ENCODE measurements around the gene ASB5.

ASB5 gene

GRCh38 chr4:176186671-176187395, 82.2 kb downstream of the ASB5 start:
- Histone ChIP-seq H4K8ac (ENCODE audit: low read depth, low read length) (no peak overlapping the region), H3K27me3 (ENCODE audit: insufficient read depth, low read length) (no peaks in the 10 kb centered on the region), H3K4ac (ENCODE audit: low read depth, low read length) (no peak overlapping the region), H3K27ac (ENCODE audit: low read depth, low read length) (no peak overlapping the region), H3K79me1 (ENCODE audit: low read length) (no peaks in the 10 kb centered on the region), H3K4me1 (ENCODE audit: control insufficient read depth in 1 of 2, insufficient read depth in 2 of 2, low read length in 2 of 2) (no peaks in the 10 kb centered on the region), H4K91ac (ENCODE audit: low read depth, low read length) (no peak overlapping the region), H3K23ac (ENCODE audit: low read length) (no peak overlapping the region), H2BK120ac (ENCODE audit: insufficient read depth, low read length, poor library complexity) (no peak overlapping the region), H3K18ac (ENCODE audit: low read length) (no peak overlapping the region), H2BK5ac (ENCODE audit: low read depth, low read length, poor library complexity) (no peak overlapping the region), H4K12ac (ENCODE audit: low read depth, low read length) (no peak overlapping the region), H3K36me3 (ENCODE audit: control insufficient read depth in 1 of 2, insufficient read depth in 2 of 2, low read length in 2 of 2) (no peaks in the 10 kb centered on the region), H2AK5ac (ENCODE audit: low read length) (no peak overlapping the region), H3K9me3 (ENCODE audit: insufficient read depth, low read depth, low read length) (no peaks in the 10 kb centered on the region), H3K79me2 (ENCODE audit: control insufficient read depth, insufficient read depth, low read length, poor library complexity) (no peaks in the 10 kb centered on the region), H3K4me2 (ENCODE audit: low read length) (no peak overlapping the region), H2AFZ (ENCODE audit: insufficient read depth, low read length, poor library complexity) (no peak overlapping the region), H2BK12ac (ENCODE audit: low read length) (no peak overlapping the region), H3K14ac (ENCODE audit: low read length) (no peak overlapping the region), H3K9ac (ENCODE audit: low read length) (no peak overlapping the region), H3K4me3 (ENCODE audit: low read depth, low read length) (no peak overlapping the region)
- no peak for DNase-seq
- no CpG with 5 or more reads among the region's 6 CpGs for WGBS (ENCODE audit: extremely low coverage, insufficient coverage, insufficient read length)

DNA sequence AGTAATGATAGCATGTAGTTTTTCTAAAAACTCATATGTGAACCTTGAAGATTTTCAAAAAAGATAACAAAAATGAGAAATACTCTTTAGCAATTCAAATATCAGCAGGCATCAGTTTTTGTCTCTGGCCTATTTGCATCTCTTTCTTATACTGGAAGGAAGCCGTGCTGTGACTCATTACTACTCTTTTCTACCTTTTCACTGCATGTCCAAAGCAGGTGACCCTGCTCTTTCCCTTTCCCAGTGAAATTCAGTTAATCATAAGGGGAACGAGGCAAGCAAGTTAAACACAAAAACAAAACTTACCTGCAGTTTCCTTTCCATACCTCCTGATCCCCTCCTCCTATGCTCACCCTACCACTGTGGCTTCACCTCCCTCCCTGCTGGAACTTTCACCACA, 83.0 kb downstream of the ASB5 start:
- H2BK120ac ChIP-seq (ENCODE audit: insufficient read depth, low read length, poor library complexity) = no peak overlapping the region
- no peaks in the 10 kb centered on the region for H3K4me1 ChIP-seq (ENCODE audit: control insufficient read depth in 1 of 2, insufficient read depth in 2 of 2, low read length in 2 of 2)
- no peak overlapping the region for H3K18ac ChIP-seq (ENCODE audit: low read length)
- no peak overlapping the region for H4K8ac ChIP-seq (ENCODE audit: low read depth, low read length)
- H3K36me3 ChIP-seq (ENCODE audit: control insufficient read depth in 1 of 2, insufficient read depth in 2 of 2, low read length in 2 of 2) = no peaks in the 10 kb centered on the region
- no peak overlapping the region for H2BK12ac ChIP-seq (ENCODE audit: low read length)
- no peak overlapping the region for H3K23ac ChIP-seq (ENCODE audit: low read length)
- H3K27ac ChIP-seq (ENCODE audit: low read depth, low read length) = no peak overlapping the region
- H3K27me3 ChIP-seq (ENCODE audit: insufficient read depth, low read length) = no peaks in the 10 kb centered on the region
- WGBS (ENCODE audit: extremely low coverage, insufficient coverage, insufficient read length) = no CpG with 5 or more reads among the region's 2 CpGs
- no peak overlapping the region for H4K12ac ChIP-seq (ENCODE audit: low read depth, low read length)
- H4K91ac ChIP-seq (ENCODE audit: low read depth, low read length) = no peak overlapping the region
- H3K9ac ChIP-seq (ENCODE audit: low read length) = no peak overlapping the region
- no peak overlapping the region for H2AFZ ChIP-seq (ENCODE audit: insufficient read depth, low read length, poor library complexity)
- H3K9me3 ChIP-seq (ENCODE audit: insufficient read depth, low read depth, low read length) = no peaks in the 10 kb centered on the region
- no peak overlapping the region for H3K4ac ChIP-seq (ENCODE audit: low read depth, low read length)
- H3K4me3 ChIP-seq (ENCODE audit: low read depth, low read length) = no peak overlapping the region
- H2AK5ac ChIP-seq (ENCODE audit: low read length) = no peak overlapping the region
- H2BK5ac ChIP-seq (ENCODE audit: low read depth, low read length, poor library complexity) = no peak overlapping the region
- DNase-seq = no peak
- H3K79me2 ChIP-seq (ENCODE audit: control insufficient read depth, insufficient read depth, low read length, poor library complexity) = no peaks in the 10 kb centered on the region
- no peak overlapping the region for H3K14ac ChIP-seq (ENCODE audit: low read length)
- H3K4me2 ChIP-seq (ENCODE audit: low read length) = no peak overlapping the region
- no peaks in the 10 kb centered on the region for H3K79me1 ChIP-seq (ENCODE audit: low read length)

DNA sequence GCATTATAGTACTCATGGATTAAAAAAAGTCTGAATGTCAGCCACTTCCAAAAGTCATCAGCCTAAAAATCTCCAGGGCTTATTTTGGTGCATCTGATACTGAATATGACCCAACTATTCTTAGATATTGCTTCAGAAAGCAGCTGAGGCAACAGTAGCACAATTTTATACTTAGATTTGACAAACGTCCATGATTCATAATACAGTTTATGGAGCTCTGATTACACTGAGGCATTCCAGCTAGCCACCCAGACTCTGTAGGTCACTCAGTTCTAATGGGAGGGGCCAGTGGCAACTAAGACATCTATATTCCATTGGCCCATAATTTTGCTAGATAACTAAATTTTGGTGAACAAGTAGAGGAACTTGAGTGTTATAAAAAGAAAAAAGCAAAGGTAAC, 84.0 kb downstream of the ASB5 start:
- no peak overlapping the region for H3K27ac ChIP-seq (ENCODE audit: low read depth, low read length)
- H3K23ac ChIP-seq (ENCODE audit: low read length) = no peak overlapping the region
- no peaks in the 10 kb centered on the region for H3K79me2 ChIP-seq (ENCODE audit: control insufficient read depth, insufficient read depth, low read length, poor library complexity)
- H3K14ac ChIP-seq (ENCODE audit: low read length) = no peak overlapping the region
- no peak overlapping the region for H3K4me2 ChIP-seq (ENCODE audit: low read length)
- H3K36me3 ChIP-seq (ENCODE audit: control insufficient read depth in 1 of 2, insufficient read depth in 2 of 2, low read length in 2 of 2) = no peaks in the 10 kb centered on the region
- no peak overlapping the region for H3K4me3 ChIP-seq (ENCODE audit: low read depth, low read length)
- no peak overlapping the region for H2AK5ac ChIP-seq (ENCODE audit: low read length)
- no peak overlapping the region for H2BK120ac ChIP-seq (ENCODE audit: insufficient read depth, low read length, poor library complexity)
- no peak overlapping the region for H3K18ac ChIP-seq (ENCODE audit: low read length)
- H3K27me3 ChIP-seq (ENCODE audit: insufficient read depth, low read length) = no peaks in the 10 kb centered on the region
- no peak for DNase-seq
- H4K12ac ChIP-seq (ENCODE audit: low read depth, low read length) = no peak overlapping the region
- H2AFZ ChIP-seq (ENCODE audit: insufficient read depth, low read length, poor library complexity) = no peak overlapping the region
- no peak overlapping the region for H3K4ac ChIP-seq (ENCODE audit: low read depth, low read length)
- H4K8ac ChIP-seq (ENCODE audit: low read depth, low read length) = no peak overlapping the region
- no peak overlapping the region for H2BK5ac ChIP-seq (ENCODE audit: low read depth, low read length, poor library complexity)
- WGBS (ENCODE audit: extremely low coverage, insufficient coverage, insufficient read length) = no CpG with 5 or more reads among the region's 1 CpG
- no peaks in the 10 kb centered on the region for H3K79me1 ChIP-seq (ENCODE audit: low read length)
- no peak overlapping the region for H4K91ac ChIP-seq (ENCODE audit: low read depth, low read length)
- H3K4me1 ChIP-seq (ENCODE audit: control insufficient read depth in 1 of 2, insufficient read depth in 2 of 2, low read length in 2 of 2) = no peaks in the 10 kb centered on the region
- no peaks in the 10 kb centered on the region for H3K9me3 ChIP-seq (ENCODE audit: insufficient read depth, low read depth, low read length)
- no peak overlapping the region for H2BK12ac ChIP-seq (ENCODE audit: low read length)
- no peak overlapping the region for H3K9ac ChIP-seq (ENCODE audit: low read length)

Data from trophoblast cell (in vitro differentiated cells and primary cell).